HCT116 (cell line): Measurements from ENCODE around the gene TMEM89. TPM values are rescaled to one million over a fixed set of nuclear protein-coding genes. Genes with fewer than 3 reads are reported as not detected.

ENCODE experiments used
- ATAC-seq: fragments of 200-7000 bp; cut with Tn5 transposase; 2 replicates; pipeline ENCODE4 v1.9.1; 2020; ENCODE audit warnings: mild to moderate bottlenecking, moderate library complexity
- BruUV-seq: library from RNA; stranded (reverse); fragments of 400-500 nt; replicated peaks from 2 replicates; lab custom pipeline; 2021; lab: Mats Ljungman, UMichigan
- CTCF ChIA-PET: fragments of 300-600 bp; sonication (Branson Sonifier 250); formaldehyde crosslinking; loops from one replicate; lab custom pipeline; 2021; ENCODE audit warnings: antibody characterized with exemption; lab: Charles Lee
- POLR2A ChIA-PET: fragments of 300-600, 350-600 bp; sonication (Branson Sonifier 250); formaldehyde crosslinking; loops from one replicate; lab custom pipeline; 2021; ENCODE audit warnings: antibody characterized with exemption; lab: Charles Lee
- RAD21 ChIA-PET, 2 experiments: fragments of 300-600 bp; sonication (Branson Sonifier 250); formaldehyde crosslinking; loops; one replicate each; lab custom pipeline; 2023; ENCODE audit warnings: low total read pairs in 2 of 2; ENCODE audit not compliant: uncharacterized antibody in 2 of 2, unreplicated experiment in 2 of 2, low non-redundant PET in 1 of 2; lab: Charles Lee
- DNase-seq: peaks from one replicate; pipeline ENCODE4 v3.0.0-alpha.2; 2010; ENCODE audit warnings: low read depth, low spot score
- H2AFZ ChIP-seq: fragments of 200-600 bp; shearing (Covaris generic), sonication (generic); 2 replicates; pipeline ENCODE4 v1.6.1; 2017; ENCODE audit warnings: low read depth, mixed run types, mixed read lengths, antibody characterized with exemption, low read length; ENCODE audit not compliant: poor library complexity, severe bottlenecking
- H3K27ac ChIP-seq: 2 replicates; pipeline ENCODE4 v1.5.1; 2012; ENCODE audit warnings: low read depth, low read length
- H3K27me3 ChIP-seq: fragments of 200-600 bp; sonication (generic); 2 replicates; pipeline ENCODE4 v1.6.1; 2016; ENCODE audit warnings: mixed run types, low read length, mixed read lengths; ENCODE audit not compliant: insufficient read depth
- H3K36me3 ChIP-seq, 2 experiments: fragments of 200-500 bp in 1 of 2; fragments of 200-600 bp in 1 of 2; sonication (Bioruptor generic) in 1 of 2; sonication (generic) in 1 of 2; 2 replicates each; pipeline versions ENCODE4 v1.5.1 to v1.6.1; 2014 to 2016; ENCODE audit warnings: low read length in 2 of 2, inconsistent platforms in 1 of 2, mixed read lengths in 1 of 2, mixed run types in 1 of 2; ENCODE audit not compliant: insufficient read depth in 2 of 2, control insufficient read depth in 1 of 2
- H3K4me1 ChIP-seq, 2 experiments: fragments of 200-600 bp in 1 of 2; sonication (generic) in 1 of 2; 2 replicates each; pipeline versions ENCODE4 v1.5.1 to v1.6.1; 2012 to 2017; ENCODE audit warnings: low read length in 2 of 2, inconsistent platforms in 1 of 2, mild to moderate bottlenecking in 1 of 2, mixed read lengths in 1 of 2, mixed run types in 1 of 2, moderate library complexity in 1 of 2; ENCODE audit not compliant: insufficient read depth in 2 of 2, control insufficient read depth in 1 of 2
- H3K4me2 ChIP-seq: fragments of 200-600 bp; sonication (generic); 2 replicates; pipeline ENCODE4 v1.6.1; 2017; ENCODE audit warnings: mixed run types, low read length, mixed read lengths
- H3K4me3 ChIP-seq, 2 experiments: fragments of 200-600 bp in 1 of 2; sonication (generic) in 1 of 2; replicated peaks in 1 of 2; 2 replicates each; pipeline ENCODE4 v1.5.1; 2011 to 2016; ENCODE audit warnings: low read length in 2 of 2, control low read depth in 1 of 2, low read depth in 1 of 2, mild to moderate bottlenecking in 1 of 2, mixed read lengths in 1 of 2, mixed run types in 1 of 2
- H3K79me2 ChIP-seq: fragments of 200-600 bp; sonication (generic); 2 replicates; pipeline ENCODE4 v1.6.1; 2017; ENCODE audit warnings: mild to moderate bottlenecking, mixed run types, low read length, moderate library complexity, mixed read lengths; ENCODE audit not compliant: insufficient read depth
- H3K9ac ChIP-seq: fragments of 200-600 bp; sonication (generic); 2 replicates; pipeline ENCODE4 v1.6.1; 2016; ENCODE audit warnings: low read length, mixed read lengths
- H3K9me2 ChIP-seq: fragments of 200-600 bp; sonication (generic), shearing (Covaris generic); 2 replicates; pipeline ENCODE4 v1.6.1; 2017; ENCODE audit warnings: mixed run types, mild to moderate bottlenecking, moderate library complexity; ENCODE audit not compliant: insufficient read depth
- H3K9me3 ChIP-seq, 2 experiments: fragments of 200-500 bp in 1 of 2; fragments of 200-600 bp in 1 of 2; sonication (Bioruptor generic) in 1 of 2; sonication (generic) in 1 of 2; 2 replicates each; pipeline ENCODE4 v1.6.1; 2014 to 2017; ENCODE audit warnings: low read length in 2 of 2, mixed read lengths in 2 of 2, inconsistent platforms in 1 of 2, low read depth in 1 of 2, mild to moderate bottlenecking in 1 of 2, mixed run types in 1 of 2, moderate library complexity in 1 of 2; ENCODE audit not compliant: control insufficient read depth in 1 of 2, insufficient read depth in 1 of 2
- H4K20me1 ChIP-seq: fragments of 200-600 bp; sonication (generic), shearing (Covaris generic); 2 replicates; pipeline ENCODE4 v1.6.1; 2017; ENCODE audit warnings: mixed run types, mild to moderate bottlenecking, moderate library complexity; ENCODE audit not compliant: insufficient read depth
- ATF3 ChIP-seq: IDR thresholded peaks from 2 replicates; pipeline ENCODE4 v1.6.1; 2012
- CTCF ChIP-seq, 3 experiments: fragments of 200-600 bp in 1 of 3; sonication (generic) in 1 of 3; IDR thresholded peaks in 2 of 3; conservative IDR thresholded peaks in 1 of 3; 2 replicates each; pipeline ENCODE4 v1.5.1; 2012 to 2017; ENCODE audit warnings: low read depth in 2 of 3, low read length in 2 of 3, antibody characterized with exemption in 1 of 3, borderline replicate concordance in 1 of 3, control low read depth in 1 of 3, mild to moderate bottlenecking in 1 of 3, mixed read lengths in 1 of 3, mixed run types in 1 of 3, moderate library complexity in 1 of 3; ENCODE audit not compliant: insufficient read depth in 1 of 3
- ELF1 ChIP-seq: IDR thresholded peaks from 2 replicates; pipeline ENCODE4 v1.6.1; 2012; ENCODE audit warnings: low read depth, borderline replicate concordance
- EZH2 ChIP-seq: fragments of 200-600 bp; sonication (generic); IDR thresholded peaks from 2 replicates; pipeline ENCODE4 v1.6.1; 2017; ENCODE audit warnings: antibody characterized with exemption, mixed run types
- EZH2phosphoT487 ChIP-seq: fragments of 200-600 bp; IDR thresholded peaks from 2 replicates; pipeline ENCODE4 v1.6.1; 2018; ENCODE audit warnings: antibody characterized with exemption, borderline replicate concordance
- POLR2A ChIP-seq: IDR thresholded peaks from 2 replicates; pipeline ENCODE4 v1.7.0; 2011; ENCODE audit warnings: borderline replicate concordance; ENCODE audit not compliant: insufficient read depth, insufficient read length; ENCODE audit errors: extremely low read depth
- REST ChIP-seq: IDR thresholded peaks from 2 replicates; pipeline ENCODE4 v1.6.1; 2012; ENCODE audit warnings: low read depth
- SP1 ChIP-seq: IDR thresholded peaks from 2 replicates; pipeline ENCODE4 v1.6.1; 2012; ENCODE audit warnings: low read depth
- YY1 ChIP-seq: IDR thresholded peaks from 2 replicates; pipeline ENCODE4 v1.6.1; 2011; ENCODE audit warnings: low read length, low read depth, moderate library complexity, mild to moderate bottlenecking; ENCODE audit not compliant: insufficient replicate concordance; ENCODE audit errors: extremely low read depth
- ZNF274 ChIP-seq: fragments of 200-500 bp; sonication (Bioruptor generic); IDR thresholded peaks from 2 replicates; pipeline ENCODE4 v1.6.1; 2014; ENCODE audit warnings: mild to moderate bottlenecking, low read depth, low read length, inconsistent platforms
- intact Hi-C: fragments of 100-400 bp; cut with micrococcal nuclease; formaldehyde crosslinking; loops from 2 replicates; pipeline ENCODE4 v1.10.0; 2022
- total RNA-seq: library from RNA; stranded (reverse); gene quantifications from one replicate; pipeline ENCODE4 v1.2.1, GENCODE V29; 2021; ENCODE audit not compliant: unreplicated experiment

TMEM89 gene
- total RNA-seq, 1 experiment from 2014 or later = 0.49 TPM

- no TSS peak for BruUV-seq
- ChIA-PET CTCF (no interaction called here), RAD21 (no interaction called here), POLR2A (no interaction called here)
- no peaks in the 10 kb centered on the region for H3K4me1 ChIP-seq
- no peak overlapping the region for H2AFZ ChIP-seq
- no peaks in the 10 kb centered on the region for H3K79me2 ChIP-seq
- H3K27me3 ChIP-seq = no peaks in the 10 kb centered on the region
- H3K36me3 ChIP-seq = no peaks in the 10 kb centered on the region
- no peaks in the 10 kb centered on the region for H3K9me3 ChIP-seq
- DNase-seq = no peak
- H3K27ac ChIP-seq = no peak overlapping the region
- intact Hi-C loops = no loop called here
- no peaks in the 10 kb centered on the region for H4K20me1 ChIP-seq
- no peak for ATAC-seq
- no peak overlapping the region for H3K9ac ChIP-seq
- no peak overlapping the region for H3K4me3 ChIP-seq
- TF ChIP-seq ATF3 (no peak), SP1 (no peak), REST (no peak), POLR2A (no peak), CTCF (IDR thresholded peaks at IDR 0.05 in 2 of 3, conservative IDR thresholded peaks at IDR 0.05 in 1 of 3; ENCODE audit: borderline replicate concordance in 1 of 3, insufficient read depth in 1 of 3, low read depth in 2 of 3, low read length in 2 of 3) (no peak), ZNF274 (no peak), ELF1 (no peak), YY1 (no peak), EZH2 (no peak), EZH2phosphoT487 (no peak)
- H3K4me2 ChIP-seq = no peak overlapping the region
- H3K9me2 ChIP-seq = no peaks in the 10 kb centered on the region
These were observed 46.2 kb downstream of the TMEM89 start for GRCh38 chr3:48575366-48575765.
